DOHH2 (cell line): ENCODE results near the gene CCDC171.

Source experiments
- H3F3A ChIP-seq: fragments of 200-600 bp; sonication (generic), shearing (Covaris generic); 2 replicates; pipeline ENCODE4 v1.6.0; 2016; ENCODE audit warnings: antibody characterized with exemption, mild to moderate bottlenecking; ENCODE audit not compliant: control insufficient read depth, insufficient read depth
- H3K27ac ChIP-seq: fragments of 200-600 bp; sonication (generic); 2 replicates; pipeline ENCODE4 v1.5.1; 2014; ENCODE audit warnings: low read depth, mild to moderate bottlenecking, low read length, moderate library complexity
- H3K27me3 ChIP-seq: fragments of 200-600 bp; sonication (generic); 2 replicates; pipeline ENCODE4 v1.6.1; 2014; ENCODE audit warnings: mild to moderate bottlenecking, low read length, mixed read lengths; ENCODE audit not compliant: control insufficient read depth
- H3K36me3 ChIP-seq: fragments of 200-600 bp; sonication (generic); 2 replicates; pipeline ENCODE4 v1.6.1; 2014; ENCODE audit warnings: mild to moderate bottlenecking, low read length, moderate library complexity, mixed read lengths; ENCODE audit not compliant: control insufficient read depth
- H3K4me1 ChIP-seq: fragments of 200-600 bp; sonication (generic); 2 replicates; pipeline ENCODE4 v1.6.1; 2014; ENCODE audit warnings: mild to moderate bottlenecking, low read length, mixed read lengths; ENCODE audit not compliant: control insufficient read depth
- H3K4me2 ChIP-seq: fragments of 200-600 bp; sonication (generic); 2 replicates; pipeline ENCODE4 v1.6.0; 2014; ENCODE audit warnings: mild to moderate bottlenecking, low read length, moderate library complexity
- H3K4me3 ChIP-seq: fragments of 200-600 bp; sonication (generic); 2 replicates; pipeline ENCODE4 v1.5.1; 2014; ENCODE audit warnings: mild to moderate bottlenecking, low read length, mixed read lengths
- H3K79me2 ChIP-seq: fragments of 200-600 bp; sonication (generic); 2 replicates; pipeline ENCODE4 v1.6.1; 2014; ENCODE audit warnings: mild to moderate bottlenecking, low read length, mixed read lengths; ENCODE audit not compliant: control insufficient read depth
- H3K9me2 ChIP-seq: fragments of 200-600 bp; sonication (generic); replicated peaks from 2 replicates; pipeline ENCODE4 v1.6.1; 2014; ENCODE audit warnings: mild to moderate bottlenecking, low read length, mixed read lengths; ENCODE audit not compliant: control insufficient read depth
- H3K9me3 ChIP-seq: fragments of 200-600 bp; sonication (generic); 2 replicates; pipeline ENCODE4 v1.6.1; 2014; ENCODE audit warnings: antibody characterized with exemption, low read length, mixed read lengths; ENCODE audit not compliant: control insufficient read depth, insufficient read depth
- H4K20me1 ChIP-seq: fragments of 200-600 bp; sonication (generic); 2 replicates; pipeline ENCODE4 v1.6.0; 2014; ENCODE audit warnings: low read depth, mild to moderate bottlenecking, antibody characterized with exemption, low read length, moderate library complexity; ENCODE audit not compliant: control insufficient read depth, insufficient read depth
- CTCF ChIP-seq: fragments of 200-600 bp; sonication (generic); IDR thresholded peaks from one replicate; pipeline ENCODE4 v1.5.1; 2014; ENCODE audit warnings: antibody characterized with exemption, mild to moderate bottlenecking, low read depth, low read length; ENCODE audit not compliant: poor library complexity, severe bottlenecking
- EZH2phosphoT487 ChIP-seq: fragments of 200-600 bp; sonication (generic); IDR thresholded peaks from 2 replicates; pipeline ENCODE4 v1.6.1; 2017; ENCODE audit warnings: borderline replicate concordance, mild to moderate bottlenecking, antibody characterized with exemption, low read length, moderate library complexity, mixed read lengths

CCDC171 gene

GRCh38 chr9:15640121-15640520, 87.3 kb downstream of the CCDC171 start:
- no peak overlapping the region for H3K4me3 ChIP-seq
- TF ChIP-seq EZH2phosphoT487 (no peak), CTCF (no peak)
- H3K4me1 ChIP-seq = no peaks in the 10 kb centered on the region
- 0 out of 2 replicates have a peak, but pooled peaks cover 9% of the 10 kb centered on the region for H3F3A ChIP-seq
- no peaks in the 10 kb centered on the region for H3K9me3 ChIP-seq
- H3K79me2 ChIP-seq = no peaks in the 10 kb centered on the region
- no peak overlapping the region for H3K27ac ChIP-seq
- no peak overlapping the region for H3K4me2 ChIP-seq
- H3K9me2 ChIP-seq = no peaks in the 10 kb centered on the region
- no peaks in the 10 kb centered on the region for H3K27me3 ChIP-seq
- no peaks in the 10 kb centered on the region for H4K20me1 ChIP-seq
- H3K36me3 ChIP-seq = no peaks in the 10 kb centered on the region

GRCh38 chr9:15641291-15641690, 88.4 kb downstream of the CCDC171 start:
- no peak overlapping the region for H3K4me2 ChIP-seq
- TF ChIP-seq EZH2phosphoT487 (no peak), CTCF (no peak)

GRCh38 chr9:15642369-15642962, 89.6 kb downstream of the CCDC171 start:
- H3K4me2 ChIP-seq = no peak overlapping the region

More at GRCh38 chr9:15641291-15641690, 88.4 kb downstream of the CCDC171 start:
- Histone ChIP-seq H3K9me3 (no peaks in the 10 kb centered on the region), H3K27ac (no peak overlapping the region), H3K27me3 (no peaks in the 10 kb centered on the region), H4K20me1 (no peaks in the 10 kb centered on the region), H3K4me1 (no peaks in the 10 kb centered on the region), H3K9me2 (no peaks in the 10 kb centered on the region), H3K4me3 (no peak overlapping the region), H3F3A (0 out of 2 replicates have a peak, but pooled peaks cover 9% of the 10 kb centered on the region), H3K79me2 (no peaks in the 10 kb centered on the region), H3K36me3 (no peaks in the 10 kb centered on the region)

More at GRCh38 chr9:15642369-15642962, 89.6 kb downstream of the CCDC171 start:
- Histone ChIP-seq H3K4me3 (no peak overlapping the region), H3K27me3 (no peaks in the 10 kb centered on the region), H3F3A (0 out of 2 replicates have a peak, but pooled peaks cover 9% of the 10 kb centered on the region), H3K79me2 (no peaks in the 10 kb centered on the region), H3K36me3 (no peaks in the 10 kb centered on the region), H3K9me3 (no peaks in the 10 kb centered on the region), H3K4me1 (no peaks in the 10 kb centered on the region), H3K27ac (no peak overlapping the region), H3K9me2 (no peaks in the 10 kb centered on the region), H4K20me1 (no peaks in the 10 kb centered on the region)
- TF ChIP-seq CTCF = peak; percentile 51
- no peak for TF ChIP-seq EZH2phosphoT487
